ENCODE results near the gene SMIM45.
A peak's percentile ranks its signal among the peaks of the same experiment; 100 is the strongest.

The SMIM45 gene

GRCh38 chr22:41940832-41941765 lies 10.9 kb upstream of the SMIM45 start:
- Histone ChIP-seq H3K9me3 (replicated peaks in 1 of 2; ENCODE audit: control insufficient read depth in 1 of 2, insufficient read depth in 1 of 2, low read length in 2 of 2) (no peaks in the 10 kb centered on the region), H4K20me1 (ENCODE audit: insufficient read depth, low read length) (no peaks in the 10 kb centered on the region), H2AFZ (ENCODE audit: insufficient read depth, low read depth, low read length, poor library complexity, severe bottlenecking) (peak overlapping the region; percentile 60), H3K27ac (ENCODE audit: low read depth in 1 of 2, low read length in 2 of 2) (no peak overlapping the region), H3K27me3 (ENCODE audit: control insufficient read depth in 2 of 2, insufficient read depth in 2 of 2, low read length in 2 of 2) (no peaks in the 10 kb centered on the region), H3K9ac (ENCODE audit: insufficient read depth, low read length, poor library complexity, severe bottlenecking) (no peak overlapping the region), H3K4me1 (ENCODE audit: control insufficient read depth in 1 of 2, insufficient read depth in 2 of 2, low read length in 2 of 2) (peaks cover 18 to 24% of the 10 kb centered on the region in 2 donors), H3K4me2 (replicated peaks; ENCODE audit: extremely low read depth, low read length, poor library complexity, severe bottlenecking) (peak overlapping the region; percentile 19), H3K4me3 (replicated peaks in 1 of 3; ENCODE audit: low read depth in 2 of 3, low read length in 3 of 3) (no peak overlapping the region), H3K36me3 (replicated peaks in 1 of 2; ENCODE audit: control insufficient read depth in 1 of 2, insufficient read depth in 2 of 2, low read length in 2 of 2) (peaks cover 7 to 15% of the 10 kb centered on the region in 2 donors), H3K79me2 (ENCODE audit: insufficient read depth, low read length) (peaks cover 12% of the 10 kb centered on the region)
- Mint-ChIP-seq H3K4me1 (peaks cover 32% of the 10 kb centered on the region), H3K36me3 (peaks cover 17 to 46% of the 10 kb centered on the region in 2 donors), H3K9me3 (peaks cover 0 to 3% (median 0%) of the 10 kb centered on the region in 7 donors), H3K4me3 (peak overlapping the region in 1 of 2 donors; percentile 42), H3K27ac (peak overlapping the region; percentile 17 to 91 (median 76)), H3K27me3 (ENCODE audit: low read depth in 3 of 3) (peaks cover 0 to 5% (median 0%) of the 10 kb centered on the region in 3 donors)
- TF ChIP-seq, protein P1, sequence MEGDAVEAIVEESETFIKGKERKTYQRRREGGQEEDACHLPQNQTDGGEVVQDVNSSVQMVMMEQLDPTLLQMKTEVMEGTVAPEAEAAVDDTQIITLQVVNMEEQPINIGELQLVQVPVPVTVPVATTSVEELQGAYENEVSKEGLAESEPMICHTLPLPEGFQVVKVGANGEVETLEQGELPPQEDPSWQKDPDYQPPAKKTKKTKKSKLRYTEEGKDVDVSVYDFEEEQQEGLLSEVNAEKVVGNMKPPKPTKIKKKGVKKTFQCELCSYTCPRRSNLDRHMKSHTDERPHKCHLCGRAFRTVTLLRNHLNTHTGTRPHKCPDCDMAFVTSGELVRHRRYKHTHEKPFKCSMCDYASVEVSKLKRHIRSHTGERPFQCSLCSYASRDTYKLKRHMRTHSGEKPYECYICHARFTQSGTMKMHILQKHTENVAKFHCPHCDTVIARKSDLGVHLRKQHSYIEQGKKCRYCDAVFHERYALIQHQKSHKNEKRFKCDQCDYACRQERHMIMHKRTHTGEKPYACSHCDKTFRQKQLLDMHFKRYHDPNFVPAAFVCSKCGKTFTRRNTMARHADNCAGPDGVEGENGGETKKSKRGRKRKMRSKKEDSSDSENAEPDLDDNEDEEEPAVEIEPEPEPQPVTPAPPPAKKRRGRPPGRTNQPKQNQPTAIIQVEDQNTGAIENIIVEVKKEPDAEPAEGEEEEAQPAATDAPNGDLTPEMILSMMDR (IDR thresholded peaks at IDR 0.05): peak; percentile 96
- DNase-seq: peak; percentile 70 to 78 (median 72)
- WGBS (ENCODE audit: insufficient coverage): 33% methylated on average over 12 of the region's 13 CpGs
- intact Hi-C loops (cut with micrococcal nuclease): loop anchor here (1.0 to 5.0 kb wide), 4 partner anchors 109 to 274 kb away; partner anchors contain the start of gene SREBF2 (in 1 of the 2)

DNA sequence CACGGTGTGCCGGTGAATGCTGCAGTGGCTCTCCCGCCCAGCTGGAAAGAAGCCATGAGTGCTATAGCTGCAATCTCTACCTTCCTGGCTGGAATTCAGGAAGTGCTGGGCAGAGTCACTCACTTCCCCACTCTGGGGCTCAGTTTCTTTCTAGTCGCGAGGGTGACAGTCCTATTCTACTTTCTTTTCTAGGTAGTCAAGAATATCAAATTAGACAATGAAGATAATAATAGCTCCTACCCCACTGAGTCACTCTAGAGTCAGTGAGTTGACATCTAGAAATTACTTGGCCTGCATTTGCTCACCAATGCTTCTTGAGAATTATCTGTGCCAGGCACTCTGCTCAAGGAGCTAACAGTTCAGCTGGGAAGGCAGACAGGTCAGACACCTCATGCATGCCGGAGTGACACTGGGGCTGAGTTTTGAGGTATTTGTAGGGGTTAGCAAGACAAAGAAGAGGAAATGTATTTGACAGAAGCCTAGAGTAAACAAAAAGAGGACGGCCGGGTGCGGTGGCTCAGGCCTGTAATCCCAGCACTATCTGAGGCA lies 8.2 kb upstream of the SMIM45 start:
- Mint-ChIP-seq H3K4me3 (peak overlapping the region in 1 of 2 donors; percentile 34), H3K27me3 (ENCODE audit: low read depth in 3 of 3) (peaks cover 0 to 5% (median 0%) of the 10 kb centered on the region in 3 donors), H3K4me1 (peaks cover 38% of the 10 kb centered on the region), H3K36me3 (peaks cover 9 to 23% of the 10 kb centered on the region in 2 donors), H3K27ac (peak overlapping the region in 4 of 7 donors; percentile 59 to 83 (median 72)), H3K9me3 (peaks cover 0 to 3% (median 0%) of the 10 kb centered on the region in 7 donors)
- H3K36me3 ChIP-seq (replicated peaks in 1 of 2; ENCODE audit: control insufficient read depth in 1 of 2, insufficient read depth in 2 of 2, low read length in 2 of 2): peaks cover 3% of the 10 kb centered on the region in 2 donors
- peak overlapping the region; percentile 13 for H2AFZ ChIP-seq (ENCODE audit: insufficient read depth, low read depth, low read length, poor library complexity, severe bottlenecking)
- H3K4me1 ChIP-seq (ENCODE audit: control insufficient read depth in 1 of 2, insufficient read depth in 2 of 2, low read length in 2 of 2): peaks cover 26 to 36% of the 10 kb centered on the region in 2 donors
- H3K4me3 ChIP-seq (replicated peaks in 1 of 3; ENCODE audit: low read depth in 2 of 3, low read length in 3 of 3): no peak overlapping the region
- intact Hi-C loops (cut with micrococcal nuclease): loop anchor here (5.0 kb wide), 2 partner anchors 111 to 276 kb away; partner anchors contain the start of gene SREBF2 (in 1 of the 2)
- H3K9me3 ChIP-seq (replicated peaks in 1 of 2; ENCODE audit: control insufficient read depth in 1 of 2, insufficient read depth in 1 of 2, low read length in 2 of 2): no peaks in the 10 kb centered on the region
- peak in 1 of 3 donors; percentile 41 for DNase-seq
- no peaks in the 10 kb centered on the region for H3K27me3 ChIP-seq (ENCODE audit: control insufficient read depth in 2 of 2, insufficient read depth in 2 of 2, low read length in 2 of 2)
- TF ChIP-seq, protein P1 (IDR thresholded peaks at IDR 0.05): no peak
- peak overlapping the region in 1 of 2 donors; percentile 13 for H3K27ac ChIP-seq (ENCODE audit: low read depth in 1 of 2, low read length in 2 of 2)
- WGBS (ENCODE audit: insufficient coverage): 33% methylated on average over 4 of the region's 9 CpGs
- H3K79me2 ChIP-seq (ENCODE audit: insufficient read depth, low read length): peaks cover 17% of the 10 kb centered on the region
- H3K9ac ChIP-seq (ENCODE audit: insufficient read depth, low read length, poor library complexity, severe bottlenecking): no peak overlapping the region
- H3K4me2 ChIP-seq (replicated peaks; ENCODE audit: extremely low read depth, low read length, poor library complexity, severe bottlenecking): no peak overlapping the region
- H4K20me1 ChIP-seq (ENCODE audit: insufficient read depth, low read length): no peaks in the 10 kb centered on the region
